Astrocyte (in vitro differentiated cells and primary cell): Measurements from ENCODE around the gene ADGRD1. TPM values are rescaled to one million over a fixed set of nuclear protein-coding genes. Genes with fewer than 3 reads are reported as not detected.

ENCODE experiments used
- DNase-seq: peaks from one replicate; pipeline ENCODE4 v3.0.0-alpha.2; 2010; ENCODE audit warnings: low read depth
- FAIRE-seq: peaks from 2 replicates; lab custom pipeline; 2011; peaks lifted over from hg19 to GRCh38; lab: Jason Lieb, UNC
- H2AFZ ChIP-seq: 2 replicates; pipeline ENCODE4 v1.6.0; 2012; ENCODE audit warnings: low read depth, low read length, inconsistent platforms
- H3K27ac ChIP-seq: 2 replicates; pipeline ENCODE4 v1.5.1; 2011; ENCODE audit warnings: low read depth, low read length, inconsistent platforms
- H3K27me3 ChIP-seq: 2 replicates; pipeline ENCODE4 v1.6.0; 2011; ENCODE audit warnings: low read length, inconsistent platforms; ENCODE audit not compliant: insufficient read depth
- H3K36me3 ChIP-seq: 2 replicates; pipeline ENCODE4 v1.5.1; 2011; ENCODE audit warnings: low read length, inconsistent platforms; ENCODE audit not compliant: insufficient read depth
- H3K4me1 ChIP-seq: 2 replicates; pipeline ENCODE4 v1.5.1; 2011; ENCODE audit warnings: low read length, inconsistent platforms; ENCODE audit not compliant: insufficient read depth
- H3K4me2 ChIP-seq: 2 replicates; pipeline ENCODE4 v1.6.0; 2012; ENCODE audit warnings: low read length, inconsistent platforms
- H3K4me3 ChIP-seq: 2 replicates; pipeline ENCODE4 v1.5.1; 2011; ENCODE audit warnings: low read depth, mild to moderate bottlenecking, low read length, inconsistent platforms; ENCODE audit not compliant: insufficient read depth
- H3K79me2 ChIP-seq: 2 replicates; pipeline ENCODE4 v1.6.0; 2012; ENCODE audit warnings: mild to moderate bottlenecking, low read length, inconsistent platforms; ENCODE audit not compliant: insufficient read depth
- H3K9ac ChIP-seq: 2 replicates; pipeline ENCODE4 v1.6.0; 2012; ENCODE audit warnings: mild to moderate bottlenecking, low read length, inconsistent platforms
- H3K9me3 ChIP-seq: 2 replicates; pipeline ENCODE4 v1.5.1; 2012; ENCODE audit warnings: low read depth, mild to moderate bottlenecking, low read length, inconsistent platforms; ENCODE audit not compliant: insufficient read depth
- H4K20me1 ChIP-seq: 2 replicates; pipeline ENCODE4 v1.6.0; 2012; ENCODE audit warnings: low read length, inconsistent platforms; ENCODE audit not compliant: insufficient read depth
- H3K27ac Mint-ChIP-seq: one replicate; pipeline ENCODE4 v1.8.0; 2021; ENCODE audit warnings: mild to moderate bottlenecking, mixed read lengths; ENCODE audit not compliant: unreplicated experiment
- H3K27me3 Mint-ChIP-seq: one replicate; pipeline ENCODE4 v1.8.0; 2021; ENCODE audit warnings: low read depth, mixed read lengths; ENCODE audit not compliant: unreplicated experiment
- H3K36me3 Mint-ChIP-seq: one replicate; pipeline ENCODE4 v1.8.0; 2021; ENCODE audit warnings: low read depth, mixed read lengths; ENCODE audit not compliant: unreplicated experiment
- H3K4me1 Mint-ChIP-seq: one replicate; pipeline ENCODE4 v1.8.0; 2021; ENCODE audit warnings: low read depth, mixed read lengths; ENCODE audit not compliant: unreplicated experiment
- H3K4me3 Mint-ChIP-seq: one replicate; pipeline ENCODE4 v1.8.0; 2021; ENCODE audit warnings: mild to moderate bottlenecking, moderate library complexity, mixed read lengths; ENCODE audit not compliant: unreplicated experiment
- H3K9me3 Mint-ChIP-seq: one replicate; pipeline ENCODE4 v1.8.0; 2021; ENCODE audit warnings: mild to moderate bottlenecking, mixed read lengths; ENCODE audit not compliant: unreplicated experiment
- CTCF ChIP-seq: IDR thresholded peaks from 2 replicates; pipeline ENCODE4 v1.5.1; 2011; ENCODE audit warnings: low read depth, mild to moderate bottlenecking, inconsistent platforms, low read length, moderate library complexity; ENCODE audit not compliant: insufficient read depth
- EZH2 ChIP-seq: IDR thresholded peaks from 2 replicates; pipeline ENCODE4 v1.6.1; 2012; ENCODE audit warnings: mild to moderate bottlenecking, low read length, inconsistent platforms; ENCODE audit not compliant: insufficient read depth
- total RNA-seq: library from RNA; stranded (reverse); gene quantifications from 2 replicates; pipeline ENCODE4 v1.2.1, GENCODE V29; 2021

The ADGRD1 gene
- total RNA-seq, 1 donor from 2014 or later: 3.0 TPM

- no peak for FAIRE-seq
- TF ChIP-seq EZH2: no peak
- no peak for TF ChIP-seq CTCF
- H3K4me3 Mint-ChIP-seq: no peak overlapping the region
- H3K27me3 Mint-ChIP-seq: peaks cover 11% of the 10 kb centered on the region
- H3K4me1 Mint-ChIP-seq: no peaks in the 10 kb centered on the region
- H3K9ac ChIP-seq: no peak overlapping the region
- H3K36me3 ChIP-seq: no peaks in the 10 kb centered on the region
- no peak overlapping the region for H3K27ac Mint-ChIP-seq
- peaks cover 12% of the 10 kb centered on the region for H3K9me3 Mint-ChIP-seq
- H3K4me1 ChIP-seq: no peaks in the 10 kb centered on the region
- DNase-seq: no peak
- peaks cover 5% of the 10 kb centered on the region for H3K36me3 Mint-ChIP-seq
- no peaks in the 10 kb centered on the region for H3K79me2 ChIP-seq
- H4K20me1 ChIP-seq: no peaks in the 10 kb centered on the region
- H3K27me3 ChIP-seq: no peaks in the 10 kb centered on the region
- H3K4me3 ChIP-seq: no peak overlapping the region
- no peak overlapping the region for H3K27ac ChIP-seq
- no peaks in the 10 kb centered on the region for H3K9me3 ChIP-seq
- no peak overlapping the region for H2AFZ ChIP-seq
- no peak overlapping the region for H3K4me2 ChIP-seq
Measured at GRCh38 chr12:131000000-131000486, 46.3 kb downstream of the ADGRD1 start.

- H3K27ac Mint-ChIP-seq: no peak overlapping the region
- Histone ChIP-seq H3K4me2 (no peak overlapping the region), H3K9ac (no peak overlapping the region), H3K4me1 (no peaks in the 10 kb centered on the region), H3K4me3 (no peak overlapping the region), H2AFZ (no peak overlapping the region), H3K27me3 (no peaks in the 10 kb centered on the region), H3K36me3 (no peaks in the 10 kb centered on the region), H3K79me2 (no peaks in the 10 kb centered on the region), H3K27ac (no peak overlapping the region), H4K20me1 (no peaks in the 10 kb centered on the region), H3K9me3 (no peaks in the 10 kb centered on the region)
- H3K27me3 Mint-ChIP-seq: peaks cover 20% of the 10 kb centered on the region
- no peaks in the 10 kb centered on the region for H3K4me1 Mint-ChIP-seq
- no peak for FAIRE-seq
- DNase-seq: no peak
- TF ChIP-seq CTCF (no peak), EZH2 (no peak)
- H3K9me3 Mint-ChIP-seq: peaks cover 10% of the 10 kb centered on the region
- peaks cover 5% of the 10 kb centered on the region for H3K36me3 Mint-ChIP-seq
- H3K4me3 Mint-ChIP-seq: no peak overlapping the region
Measured at GRCh38 chr12:131001493-131001892, 47.8 kb downstream of the ADGRD1 start.

- no peaks in the 10 kb centered on the region for H3K36me3 ChIP-seq
- no peaks in the 10 kb centered on the region for H3K4me1 Mint-ChIP-seq
- peaks cover 5% of the 10 kb centered on the region for H3K36me3 Mint-ChIP-seq
- H3K4me1 ChIP-seq: no peaks in the 10 kb centered on the region
- peaks cover 10% of the 10 kb centered on the region for H3K9me3 Mint-ChIP-seq
- H3K9ac ChIP-seq: no peak overlapping the region
- H3K4me2 ChIP-seq: no peak overlapping the region
- no peak overlapping the region for H3K4me3 ChIP-seq
- H3K27ac Mint-ChIP-seq: no peak overlapping the region
- peaks cover 26% of the 10 kb centered on the region for H3K27me3 Mint-ChIP-seq
- FAIRE-seq (no peak), DNase-seq (no peak)
- H3K27me3 ChIP-seq: no peaks in the 10 kb centered on the region
- H2AFZ ChIP-seq: no peak overlapping the region
- no peaks in the 10 kb centered on the region for H3K79me2 ChIP-seq
- H3K9me3 ChIP-seq: no peaks in the 10 kb centered on the region
- no peaks in the 10 kb centered on the region for H4K20me1 ChIP-seq
- no peak overlapping the region for H3K4me3 Mint-ChIP-seq
- no peak overlapping the region for H3K27ac ChIP-seq
- TF ChIP-seq CTCF (no peak), EZH2 (no peak)
Measured at GRCh38 chr12:131002216-131002631, 48.5 kb downstream of the ADGRD1 start.
